Measurements from ENCODE around the gene CAPN14.

Gene CAPN14

GRCh38 chr2:31125918-31126695 is 91.2 kb downstream of the CAPN14 start:
- no peak for DNase-seq
- no peak for TF ChIP-seq GATA1 (IDR thresholded peaks at IDR 0.05; ENCODE audit: low read depth, low read length)
- TF ChIP-seq POLR2A (IDR thresholded peaks at IDR 0.05; ENCODE audit: low read length) = no peak

- no peak for TF ChIP-seq GATA1 (IDR thresholded peaks at IDR 0.05; ENCODE audit: low read depth, low read length)
- no peak for TF ChIP-seq POLR2A (IDR thresholded peaks at IDR 0.05; ENCODE audit: low read length)
- DNase-seq = no peak
Observed at GRCh38 chr2:31124904-31125303, 92.4 kb downstream of the CAPN14 start.
